K562 (cell line): ENCODE results near the gene TM4SF4. TPM values are rescaled to one million over a fixed set of nuclear protein-coding genes. Genes with fewer than 3 reads are reported as not detected.

Source experiments
- ATAC-seq: fragments of 200-7000 bp; cut with Tn5 transposase; 3 replicates; pipeline ENCODE4 v1.9.1; 2020; ENCODE audit warnings: moderate library complexity
- BruUV-seq: library from RNA; stranded (reverse); fragments of 400-500 nt; replicated peaks from 2 replicates; lab custom pipeline; 2021; lab: Mats Ljungman, UMichigan
- CTCF ChIA-PET: fragments of 300-600 bp; formaldehyde crosslinking; extraction: SDS; loops from one replicate; lab custom pipeline; 2021; ENCODE audit warnings: low intra/inter-chr PET ratio; lab: Yijun Ruan, JAX
- POLR2A ChIA-PET: fragments of 300-600, 350-650 bp; sonication (Branson Sonifier 250); formaldehyde crosslinking; extraction: SDS; loops from one replicate; lab custom pipeline; 2021; ENCODE audit warnings: antibody characterized with exemption, inconsistent platforms; lab: Yijun Ruan, JAX
- DNase-seq, 4 experiments: peaks; one replicate each; pipeline versions ENCODE4 v3.0.0 to v3.0.0-alpha.2; 2011 to 2018; ENCODE audit warnings: low spot score in 3 of 4, mixed read lengths in 3 of 4; ENCODE audit errors: extremely low read depth in 1 of 4
- FAIRE-seq: peaks from 2 replicates; lab custom pipeline; 2011; peaks lifted over from hg19 to GRCh38; lab: Jason Lieb, UNC
- H2AFZ ChIP-seq: 2 replicates; pipeline ENCODE4 v1.6.0; 2011; ENCODE audit warnings: low read depth, low read length, control low read depth, inconsistent platforms
- H3K27ac ChIP-seq: fragments of 200-600 bp; 3 replicates; pipeline ENCODE4 v1.8.0; 2011; ENCODE audit warnings: low read depth, mild to moderate bottlenecking, control low read depth, inconsistent platforms, low read length, moderate library complexity, mixed read lengths; ENCODE audit errors: extremely low read depth
- H3K27me3 ChIP-seq, 2 experiments: fragments of 300-600 bp in 1 of 2; 2 replicates in 1 of 2; 3 replicates in 1 of 2; pipeline versions ENCODE4 v1.6.0 to v1.8.0; 2011; ENCODE audit warnings: inconsistent platforms in 2 of 2, low read length in 2 of 2, mild to moderate bottlenecking in 1 of 2, mixed read lengths in 1 of 2, moderate library complexity in 1 of 2; ENCODE audit not compliant: control insufficient read depth in 2 of 2, insufficient read depth in 2 of 2
- H3K36me3 ChIP-seq: fragments of 300-600 bp; 3 replicates; pipeline ENCODE4 v1.8.0; 2011; ENCODE audit warnings: mild to moderate bottlenecking, low read length, inconsistent platforms; ENCODE audit not compliant: control insufficient read depth, insufficient read depth
- H3K4me1 ChIP-seq, 2 experiments: fragments of 200-600 bp in 1 of 2; replicated peaks in 1 of 2; 2 replicates in 1 of 2; 3 replicates in 1 of 2; pipeline versions ENCODE4 v1.5.1 to v1.8.0; 2011; ENCODE audit warnings: inconsistent platforms in 2 of 2, low read length in 2 of 2, mild to moderate bottlenecking in 1 of 2, mixed read lengths in 1 of 2, moderate library complexity in 1 of 2; ENCODE audit not compliant: control insufficient read depth in 2 of 2, insufficient read depth in 2 of 2
- H3K4me2 ChIP-seq: 2 replicates; pipeline ENCODE4 v1.6.1; 2011; ENCODE audit warnings: low read length, control low read depth, inconsistent platforms, mixed read lengths; ENCODE audit not compliant: insufficient read depth
- H3K4me3 ChIP-seq: fragments of 200-600 bp; sonication (generic), shearing (Covaris generic); 2 replicates; pipeline ENCODE4 v1.5.1; 2016; ENCODE audit warnings: control low read depth, inconsistent platforms
- H3K79me2 ChIP-seq: fragments of 200-600 bp; 3 replicates; pipeline ENCODE4 v1.8.0; 2011; ENCODE audit warnings: low read length, inconsistent platforms; ENCODE audit not compliant: control insufficient read depth, insufficient read depth
- H3K9ac ChIP-seq, 2 experiments: 2 replicates each; pipeline versions ENCODE4 v1.6.0 to v1.6.1; 2011; ENCODE audit warnings: low read depth in 2 of 2, low read length in 2 of 2, control low read depth in 1 of 2, inconsistent platforms in 1 of 2, mild to moderate bottlenecking in 1 of 2, mixed read lengths in 1 of 2; ENCODE audit not compliant: insufficient read depth in 1 of 2
- H3K9me1 ChIP-seq: one replicate; pipeline ENCODE4 v1.6.0; 2011; ENCODE audit warnings: inconsistent platforms, mild to moderate bottlenecking, low read length, moderate library complexity; ENCODE audit not compliant: control insufficient read depth, insufficient read depth
- H3K9me3 ChIP-seq: replicated peaks from 2 replicates; pipeline ENCODE4 v1.5.1; 2011; ENCODE audit warnings: low read depth, low read length, inconsistent platforms; ENCODE audit not compliant: control insufficient read depth, insufficient read depth
- H4K20me1 ChIP-seq: replicated peaks from 2 replicates; pipeline ENCODE4 v1.6.1; 2011; ENCODE audit warnings: low read length, inconsistent platforms, mixed read lengths; ENCODE audit not compliant: control insufficient read depth, insufficient read depth
- CC2D1A ChIP-seq: fragments of 450-650 bp; IDR thresholded peaks from 2 replicates; pipeline ENCODE4 v1.6.1; 2017; ENCODE audit warnings: mild to moderate bottlenecking
- CREBBP ChIP-seq: IDR thresholded peaks from one replicate; pipeline ENCODE4 v1.6.1; 2012; ENCODE audit warnings: low read depth, mild to moderate bottlenecking, control low read depth, inconsistent platforms, low read length
- FIP1L1 ChIP-seq: fragments of 200-400 bp; formaldehyde crosslinking; IDR thresholded peaks from 2 replicates; pipeline ENCODE4 v1.6.1; 2018; ENCODE audit warnings: mild to moderate bottlenecking, low read depth, low read length; ENCODE audit not compliant: poor library complexity, severe bottlenecking
- GMEB1 ChIP-seq: fragments of 250-450 bp; sonication (Bioruptor Pico); IDR thresholded peaks from 2 replicates; pipeline ENCODE4 v1.4.0; 2020; ENCODE audit warnings: mild to moderate bottlenecking
- MAFF ChIP-seq: IDR thresholded peaks from 2 replicates; pipeline ENCODE4 v1.6.1; 2012; ENCODE audit warnings: low read length, improper control_type of control experiment
- MBD1 ChIP-seq: fragments of 250-450 bp; sonication (Bioruptor Pico); IDR thresholded peaks from 2 replicates; pipeline ENCODE4 v1.8.0; 2022; ENCODE audit warnings: inconsistent platforms
- PML ChIP-seq: IDR thresholded peaks from 2 replicates; pipeline ENCODE4 v1.6.1; 2012; ENCODE audit warnings: low read length, inconsistent platforms
- POLR2AphosphoS5 ChIP-seq: IDR thresholded peaks from 2 replicates; pipeline ENCODE4 v1.6.1; 2011; ENCODE audit warnings: mild to moderate bottlenecking, low read depth, low read length, moderate library complexity; ENCODE audit not compliant: control insufficient read depth, insufficient read depth
- RAD21 ChIP-seq, 2 experiments: fragments of 250-450 bp in 1 of 2; fragments of 450-650 bp in 1 of 2; sonication (Bioruptor Pico) in 1 of 2; formaldehyde crosslinking in 1 of 2; IDR thresholded peaks in 1 of 2; conservative IDR thresholded peaks in 1 of 2; 2 replicates each; pipeline versions ENCODE4 v1.4.0 to v1.8.0; 2020 to 2022; ENCODE audit warnings: mild to moderate bottlenecking in 2 of 2, moderate library complexity in 1 of 2
- SOX6 ChIP-seq: fragments of 450-650 bp; IDR thresholded peaks from 2 replicates; pipeline ENCODE4 v1.6.1; 2014; ENCODE audit warnings: mild to moderate bottlenecking
- THRAP3 ChIP-seq: fragments of 450-650 bp; IDR thresholded peaks from 2 replicates; pipeline ENCODE4 v1.6.1; 2016; ENCODE audit warnings: mild to moderate bottlenecking, inconsistent platforms, borderline replicate concordance
- XRCC3 ChIP-seq: fragments of 450-650 bp; IDR thresholded peaks from 2 replicates; pipeline ENCODE4 v1.6.1; 2017; ENCODE audit warnings: mild to moderate bottlenecking, moderate library complexity
- ZBTB7A ChIP-seq: IDR thresholded peaks from 2 replicates; pipeline ENCODE4 v1.6.1; 2011; ENCODE audit warnings: low read depth, mild to moderate bottlenecking, low read length, moderate library complexity, borderline replicate concordance; ENCODE audit not compliant: control insufficient read depth
- ZFP36 ChIP-seq: fragments of 150-350 bp; IDR thresholded peaks from 2 replicates; pipeline ENCODE4 v1.6.1; 2018; ENCODE audit warnings: low read length, low read depth; ENCODE audit not compliant: partially characterized antibody
- ZNF23 ChIP-seq: fragments of 250-450 bp; sonication (Bioruptor Pico); IDR thresholded peaks from 2 replicates; pipeline ENCODE4 v1.4.0; 2020; ENCODE audit warnings: mild to moderate bottlenecking
- ZNF77 ChIP-seq: fragments of 250-450 bp; sonication (Bioruptor Pico); IDR thresholded peaks from 2 replicates; pipeline ENCODE4 v1.5.0; 2020
- WGBS: fragments of 100-300 bp; shearing (Covaris generic); methylation state at CpG from one replicate; pipeline ENCODE4 v1.1.6; 2016; ENCODE audit warnings: low coverage, mixed read lengths; ENCODE audit not compliant: insufficient coverage; ENCODE audit errors: missing lambda C conversion rate; 5-methylcytosine and 5-hydroxymethylcytosine counted together
- in situ Hi-C: fragments of 300-500 bp; cut with MboI; formaldehyde crosslinking; loops from 4 replicates; pipeline ENCODE4 v1.15.0; 2018; ENCODE audit warnings: inconsistent platforms, mixed read lengths
- intact Hi-C: fragments of 100-400 bp; cut with micrococcal nuclease; formaldehyde crosslinking; loops from 2 replicates; pipeline ENCODE4 v1.14.2; 2022
- polyA plus RNA-seq, 8 experiments: library from polyadenylated mRNA; depleted of rRNA in 4 of 8; stranded (reverse) in 5 of 8; unstranded in 3 of 8; fragments of >200 nt; fragmentation: Nextera tagmentation in 2 of 8; fragmentation: Illumina TruSeq in 1 of 8; extraction: Ambion mirVana in 2 of 8; extraction: Trizol in 1 of 8; gene quantifications; 2 replicates each; pipeline versions ENCODE4 v1.2.1 to v1.2.3, GENCODE V29; 2011 to 2014; ENCODE audit warnings: inconsistent platforms in 1 of 8, missing spikeins in 1 of 8
- total RNA-seq, 7 experiments: library from RNA; depleted of rRNA in 6 of 7; stranded (reverse); fragments of >200 nt in 6 of 7; fragmentation: Illumina TruSeq in 2 of 7; extraction: Trizol in 2 of 7; gene quantifications; 2 replicates each; pipeline versions ENCODE4 v1.2.1 to v1.2.3, GENCODE V29; 2011 to 2021; ENCODE audit warnings: low replicate concordance in 1 of 7
- TF ChIP-seq, protein P1 (sequence below): fragments of 450-650 bp; formaldehyde crosslinking; IDR thresholded peaks from 2 replicates; pipeline ENCODE4 v1.4.0; 2022; ENCODE audit warnings: missing genetic modification characterization
- TF ChIP-seq, protein P2 (sequence below): IDR thresholded peaks from 2 replicates; pipeline ENCODE4 v1.6.1; 2014; ENCODE audit warnings: antibody characterized with exemption

The TM4SF4 gene
- total and polyA plus RNA-seq, 9 of the 15 experiments (the other 6 are each of a cell fraction or from before 2014, with no cell fraction given): 0.31 TPM; not detected in 8

GRCh38 chr3:149441642-149442041 lies 32.9 kb upstream of the TM4SF4 start:
- no peak for ATAC-seq
- WGBS: 0% methylated on average over 1 of the region's 1 CpG
- Histone ChIP-seq H3K4me3 (no peak overlapping the region), H2AFZ (no peak overlapping the region), H3K9ac (no peak overlapping the region), H3K36me3 (no peaks in the 10 kb centered on the region), H3K9me1 (no peaks in the 10 kb centered on the region), H3K4me2 (no peak overlapping the region), H4K20me1 (no peaks in the 10 kb centered on the region), H3K27ac (no peak overlapping the region), H3K79me2 (no peaks in the 10 kb centered on the region), H3K9me3 (no peaks in the 10 kb centered on the region), H3K4me1 (no peaks in the 10 kb centered on the region), H3K27me3 (no peaks in the 10 kb centered on the region)
- CTCF ChIA-PET: no interaction called here
- FAIRE-seq: no peak
- no peak for DNase-seq
- in situ Hi-C loops (no loop called here), intact Hi-C loops (no loop called here)
- POLR2A ChIA-PET: no interaction called here
- BruUV-seq: no TSS peak
- TF ChIP-seq FIP1L1 (no peak), MBD1 (CRISPR knock-in tag) (no peak), SOX6 (no peak), ZBTB7A (no peak), XRCC3 (no peak), THRAP3 (no peak), CREBBP (no peak), ZFP36 (no peak), ZNF23 (CRISPR knock-in tag) (no peak), PML (no peak), GMEB1 (CRISPR knock-in tag) (no peak), CC2D1A (no peak), MAFF (no peak), POLR2AphosphoS5 (no peak), RAD21 (CRISPR knock-in tag; conservative IDR thresholded peaks at IDR 0.05 in 1 of 2, IDR thresholded peaks at IDR 0.05 in 1 of 2) (no peak), ZNF77 (CRISPR knock-in tag) (no peak)
- TF ChIP-seq, protein P1, sequence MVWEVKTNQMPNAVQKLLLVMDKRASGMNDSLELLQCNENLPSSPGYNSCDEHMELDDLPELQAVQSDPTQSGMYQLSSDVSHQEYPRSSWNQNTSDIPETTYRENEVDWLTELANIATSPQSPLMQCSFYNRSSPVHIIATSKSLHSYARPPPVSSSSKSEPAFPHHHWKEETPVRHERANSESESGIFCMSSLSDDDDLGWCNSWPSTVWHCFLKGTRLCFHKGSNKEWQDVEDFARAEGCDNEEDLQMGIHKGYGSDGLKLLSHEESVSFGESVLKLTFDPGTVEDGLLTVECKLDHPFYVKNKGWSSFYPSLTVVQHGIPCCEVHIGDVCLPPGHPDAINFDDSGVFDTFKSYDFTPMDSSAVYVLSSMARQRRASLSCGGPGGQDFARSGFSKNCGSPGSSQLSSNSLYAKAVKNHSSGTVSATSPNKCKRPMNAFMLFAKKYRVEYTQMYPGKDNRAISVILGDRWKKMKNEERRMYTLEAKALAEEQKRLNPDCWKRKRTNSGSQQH: no peak
- TF ChIP-seq, protein P2, sequence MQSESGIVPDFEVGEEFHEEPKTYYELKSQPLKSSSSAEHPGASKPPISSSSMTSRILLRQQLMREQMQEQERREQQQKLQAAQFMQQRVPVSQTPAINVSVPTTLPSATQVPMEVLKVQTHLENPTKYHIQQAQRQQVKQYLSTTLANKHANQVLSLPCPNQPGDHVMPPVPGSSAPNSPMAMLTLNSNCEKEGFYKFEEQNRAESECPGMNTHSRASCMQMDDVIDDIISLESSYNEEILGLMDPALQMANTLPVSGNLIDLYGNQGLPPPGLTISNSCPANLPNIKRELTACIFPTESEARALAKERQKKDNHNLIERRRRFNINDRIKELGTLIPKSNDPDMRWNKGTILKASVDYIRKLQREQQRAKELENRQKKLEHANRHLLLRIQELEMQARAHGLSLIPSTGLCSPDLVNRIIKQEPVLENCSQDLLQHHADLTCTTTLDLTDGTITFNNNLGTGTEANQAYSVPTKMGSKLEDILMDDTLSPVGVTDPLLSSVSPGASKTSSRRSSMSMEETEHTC: no peak
